Left ventricle myocardium inferior (tissue), 1 donor: ENCODE results near the gene S1PR3. TPM values are rescaled to one million over a fixed set of nuclear protein-coding genes. Genes with fewer than 3 reads are reported as not detected.

ENCODE experiments used
- DNase-seq: peaks from one replicate; pipeline ENCODE4 v3.0.0-alpha.2; 2020
- H3K27ac ChIP-seq: fragments of 200-600 bp; replicated peaks from 2 replicates; pipeline ENCODE4 v1.8.0; 2021
- H3K27me3 ChIP-seq: fragments of 200-600 bp; 2 replicates; pipeline ENCODE4 v1.8.0; 2021; ENCODE audit warnings: low read depth
- H3K36me3 ChIP-seq: fragments of 200-600 bp; 2 replicates; pipeline ENCODE4 v1.8.0; 2021
- H3K4me1 ChIP-seq: fragments of 200-600 bp; 2 replicates; pipeline ENCODE4 v1.8.0; 2021
- H3K4me3 ChIP-seq: fragments of 200-600 bp; 2 replicates; pipeline ENCODE4 v1.8.0; 2021; ENCODE audit warnings: mild to moderate bottlenecking, moderate library complexity
- H3K9me3 ChIP-seq: fragments of 200-600 bp; replicated peaks from 2 replicates; pipeline ENCODE4 v1.8.0; 2021
- intact Hi-C: fragments of 100-400 bp; cut with micrococcal nuclease; formaldehyde crosslinking; loops from one replicate; pipeline ENCODE4 v1.11.0; 2022
- total RNA-seq: library from RNA; stranded (reverse); fragmentation: NEBNext Ultra II Directional; extraction: Animal tissue kit (Norgen Biotek cat#: 25700); gene quantifications from one replicate; pipeline ENCODE4 v1.2.1, GENCODE V29; 2021
- TF ChIP-seq, protein P1 (sequence below): fragments of 200-600 bp; IDR thresholded peaks from 2 replicates; pipeline ENCODE4 v1.8.0; 2021; ENCODE audit warnings: antibody characterized with exemption, mild to moderate bottlenecking, borderline replicate concordance
- donor health status: DM: no; HTN: yes; CAD: no; lungs with severe emphysema.

Gene S1PR3
- total RNA-seq, 1 donor from 2014 or later, result 26.8 TPM

DNA sequence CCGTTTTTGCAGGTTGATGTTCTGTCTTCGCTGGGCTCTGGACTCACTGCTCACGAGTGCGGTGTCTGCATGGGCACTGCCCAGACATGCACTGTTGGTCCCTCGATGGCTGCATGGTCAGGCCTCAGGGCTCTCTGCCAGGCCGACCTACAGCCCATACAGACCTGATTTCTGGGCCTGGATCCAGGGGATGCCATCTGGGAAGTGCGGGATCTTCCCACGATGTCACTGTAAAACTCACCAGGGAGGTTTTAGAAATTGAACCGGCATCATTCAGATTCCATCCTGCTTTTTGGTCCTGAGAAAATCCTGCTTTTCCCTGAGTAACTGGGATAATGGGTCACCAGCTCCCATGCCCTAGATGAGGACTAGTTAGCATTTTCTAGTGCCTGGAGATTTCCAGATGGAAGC is 9.1 kb downstream of the S1PR3 start:
- no peaks in the 10 kb centered on the region for H3K9me3 ChIP-seq
- intact Hi-C loops, result loop anchor here (2.0 kb wide), 1 partner anchor 406 kb away; no protein-coding TSS in a partner anchor
- peak overlapping the region; percentile 69 for H3K27ac ChIP-seq
- TF ChIP-seq, protein P1, sequence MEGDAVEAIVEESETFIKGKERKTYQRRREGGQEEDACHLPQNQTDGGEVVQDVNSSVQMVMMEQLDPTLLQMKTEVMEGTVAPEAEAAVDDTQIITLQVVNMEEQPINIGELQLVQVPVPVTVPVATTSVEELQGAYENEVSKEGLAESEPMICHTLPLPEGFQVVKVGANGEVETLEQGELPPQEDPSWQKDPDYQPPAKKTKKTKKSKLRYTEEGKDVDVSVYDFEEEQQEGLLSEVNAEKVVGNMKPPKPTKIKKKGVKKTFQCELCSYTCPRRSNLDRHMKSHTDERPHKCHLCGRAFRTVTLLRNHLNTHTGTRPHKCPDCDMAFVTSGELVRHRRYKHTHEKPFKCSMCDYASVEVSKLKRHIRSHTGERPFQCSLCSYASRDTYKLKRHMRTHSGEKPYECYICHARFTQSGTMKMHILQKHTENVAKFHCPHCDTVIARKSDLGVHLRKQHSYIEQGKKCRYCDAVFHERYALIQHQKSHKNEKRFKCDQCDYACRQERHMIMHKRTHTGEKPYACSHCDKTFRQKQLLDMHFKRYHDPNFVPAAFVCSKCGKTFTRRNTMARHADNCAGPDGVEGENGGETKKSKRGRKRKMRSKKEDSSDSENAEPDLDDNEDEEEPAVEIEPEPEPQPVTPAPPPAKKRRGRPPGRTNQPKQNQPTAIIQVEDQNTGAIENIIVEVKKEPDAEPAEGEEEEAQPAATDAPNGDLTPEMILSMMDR, result no peak
- H3K36me3 ChIP-seq, result peaks cover 24% of the 10 kb centered on the region
- H3K4me3 ChIP-seq, result peak overlapping the region; percentile 39
- H3K27me3 ChIP-seq, result peaks cover 7% of the 10 kb centered on the region
- DNase-seq, result no peak
- peaks cover 54% of the 10 kb centered on the region for H3K4me1 ChIP-seq

DNA sequence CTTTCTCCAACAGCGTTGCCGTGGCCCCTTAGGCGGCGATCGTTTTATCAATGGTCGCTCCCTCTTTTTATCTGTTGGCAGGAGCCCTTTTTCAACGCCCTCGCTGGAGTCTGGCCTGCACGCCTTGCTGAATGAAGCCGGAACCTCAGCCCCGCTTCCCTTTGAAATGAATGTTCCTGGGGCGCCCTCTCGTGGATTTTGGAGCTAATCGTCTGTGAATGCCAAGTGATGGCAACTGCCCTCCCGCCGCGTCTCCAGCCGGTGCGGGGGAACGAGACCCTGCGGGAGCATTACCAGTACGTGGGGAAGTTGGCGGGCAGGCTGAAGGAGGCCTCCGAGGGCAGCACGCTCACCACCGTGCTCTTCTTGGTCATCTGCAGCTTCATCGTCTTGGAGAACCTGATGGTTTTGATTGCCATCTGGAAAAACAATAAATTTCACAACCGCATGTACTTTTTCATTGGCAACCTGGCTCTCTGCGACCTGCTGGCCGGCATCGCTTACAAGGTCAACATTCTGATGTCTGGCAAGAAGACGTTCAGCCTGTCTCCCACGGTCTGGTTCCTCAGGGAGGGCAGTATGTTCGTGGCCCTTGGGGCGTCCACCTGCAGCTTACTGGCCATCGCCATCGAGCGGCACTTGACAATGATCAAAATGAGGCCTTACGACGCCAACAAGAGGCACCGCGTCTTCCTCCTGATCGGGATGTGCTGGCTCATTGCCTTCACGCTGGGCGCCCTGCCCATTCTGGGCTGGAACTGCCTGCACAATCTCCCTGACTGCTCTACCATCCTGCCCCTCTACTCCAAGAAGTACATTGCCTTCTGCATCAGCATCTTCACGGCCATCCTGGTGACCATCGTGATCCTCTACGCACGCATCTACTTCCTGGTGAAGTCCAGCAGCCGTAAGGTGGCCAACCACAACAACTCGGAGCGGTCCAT is 10.0 kb downstream of the S1PR3 start:
- Histone ChIP-seq H3K4me3 (peak overlapping the region; percentile 39), H3K36me3 (peaks cover 23% of the 10 kb centered on the region)
- TF ChIP-seq, protein P1, result peak; percentile 84

DNA sequence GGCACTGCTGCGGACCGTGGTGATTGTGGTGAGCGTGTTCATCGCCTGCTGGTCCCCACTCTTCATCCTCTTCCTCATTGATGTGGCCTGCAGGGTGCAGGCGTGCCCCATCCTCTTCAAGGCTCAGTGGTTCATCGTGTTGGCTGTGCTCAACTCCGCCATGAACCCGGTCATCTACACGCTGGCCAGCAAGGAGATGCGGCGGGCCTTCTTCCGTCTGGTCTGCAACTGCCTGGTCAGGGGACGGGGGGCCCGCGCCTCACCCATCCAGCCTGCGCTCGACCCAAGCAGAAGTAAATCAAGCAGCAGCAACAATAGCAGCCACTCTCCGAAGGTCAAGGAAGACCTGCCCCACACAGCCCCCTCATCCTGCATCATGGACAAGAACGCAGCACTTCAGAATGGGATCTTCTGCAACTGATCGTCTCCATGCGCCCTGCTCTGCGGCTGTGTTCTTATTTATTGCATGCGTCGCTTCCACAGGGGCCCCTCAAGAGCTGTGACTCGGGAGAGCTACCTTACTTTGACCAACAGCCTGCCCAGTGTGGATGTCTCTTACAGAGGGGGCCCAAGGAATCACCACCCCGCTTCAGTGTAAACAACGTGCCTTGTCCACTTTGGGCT is 10.8 kb downstream of the S1PR3 start:
- H3K27me3 ChIP-seq, result peaks cover 7% of the 10 kb centered on the region
- H3K9me3 ChIP-seq, result no peaks in the 10 kb centered on the region
- H3K4me1 ChIP-seq, result peaks cover 52% of the 10 kb centered on the region
- DNase-seq, result no peak
- peaks cover 19% of the 10 kb centered on the region for H3K36me3 ChIP-seq
- TF ChIP-seq, protein P1, result no peak
- H3K27ac ChIP-seq, result no peak overlapping the region
- intact Hi-C loops, result loop anchor here (2.0 kb wide), 1 partner anchor 407 kb away; no protein-coding TSS in a partner anchor
- no peak overlapping the region for H3K4me3 ChIP-seq

More for the DNA sequence above, 10.0 kb downstream of the S1PR3 start:
- H3K4me1 ChIP-seq, result peaks cover 56% of the 10 kb centered on the region
- peak; percentile 87 for DNase-seq
- peak overlapping the region; percentile 69 for H3K27ac ChIP-seq
- no peaks in the 10 kb centered on the region for H3K9me3 ChIP-seq
- peaks cover 7% of the 10 kb centered on the region for H3K27me3 ChIP-seq
- intact Hi-C loops, result loop anchor here (2.0 kb wide), 1 partner anchor 406 kb away; no protein-coding TSS in a partner anchor

DNA sequence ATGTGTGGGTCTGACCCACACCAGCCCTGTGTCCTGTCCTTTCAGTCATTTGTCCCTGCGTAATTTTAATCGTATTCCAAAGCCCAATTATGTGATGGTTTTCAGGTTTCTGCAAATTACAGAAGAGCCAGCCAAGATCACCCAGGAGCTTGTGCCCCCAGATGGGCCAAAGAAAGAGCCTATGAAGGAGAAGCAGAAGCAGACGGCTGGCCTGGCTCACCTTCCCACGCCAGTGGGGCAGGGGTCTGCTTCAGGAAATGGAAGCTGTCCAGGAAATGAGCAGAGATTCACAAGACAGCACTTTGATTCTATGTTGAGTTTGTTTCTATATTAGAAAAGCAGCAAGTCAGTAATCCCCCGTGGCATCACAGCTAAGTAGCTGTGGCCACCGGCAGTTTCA is 11.7 kb downstream of the S1PR3 start:
- H3K27me3 ChIP-seq, result peaks cover 7% of the 10 kb centered on the region
- no peak for DNase-seq
- no peak overlapping the region for H3K27ac ChIP-seq
- TF ChIP-seq, protein P1, result no peak
- no peak overlapping the region for H3K4me3 ChIP-seq
- H3K36me3 ChIP-seq, result peaks cover 19% of the 10 kb centered on the region
- H3K9me3 ChIP-seq, result no peaks in the 10 kb centered on the region
- intact Hi-C loops, result no loop called here
- peaks cover 45% of the 10 kb centered on the region for H3K4me1 ChIP-seq

DNA sequence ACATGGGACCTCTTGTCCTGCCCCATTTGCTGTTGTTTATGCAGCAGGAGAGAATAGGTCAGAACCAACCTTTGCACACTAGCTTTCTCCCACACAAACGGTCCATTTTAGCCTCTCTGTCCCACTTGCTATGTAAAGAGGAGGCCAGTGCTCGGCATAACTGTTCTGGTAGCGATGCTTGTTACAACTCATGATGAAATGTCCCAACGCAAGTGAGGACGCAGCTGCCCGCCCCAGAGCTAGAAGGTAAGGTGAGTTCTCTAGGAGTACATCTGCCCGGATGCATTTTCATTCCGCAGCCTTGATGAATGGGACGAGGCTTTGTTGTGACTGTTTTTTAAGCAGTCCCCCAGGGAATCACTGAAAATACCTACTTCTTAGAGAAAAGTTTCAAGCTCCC is 14.1 kb downstream of the S1PR3 start:
- Histone ChIP-seq H3K9me3 (no peaks in the 10 kb centered on the region), H3K27me3 (peaks cover 7% of the 10 kb centered on the region), H3K27ac (no peak overlapping the region), H3K4me1 (peaks cover 22% of the 10 kb centered on the region), H3K36me3 (peaks cover 19% of the 10 kb centered on the region), H3K4me3 (no peak overlapping the region)
- no peak for DNase-seq
- TF ChIP-seq, protein P1, result no peak
- intact Hi-C loops, result no loop called here
